Ovary (tissue), 9 donors: Measurements from ENCODE around the gene STK10. TPM values are rescaled to one million over a fixed set of nuclear protein-coding genes. Genes with fewer than 3 reads are reported as not detected.

Experiments
- DNase-seq, 5 donors: peaks; one replicate each; pipeline ENCODE4 v3.0.0-alpha.2; 2019 to 2020
- H3K27ac ChIP-seq, 2 donors: fragments of 200-600 bp; one replicate each; pipeline versions ENCODE4 v1.5.1 to v1.8.0; 2019 to 2022
- H3K27me3 ChIP-seq: fragments of 200-600 bp; one replicate; pipeline ENCODE4 v1.8.0; 2022
- H3K36me3 ChIP-seq: fragments of 200-600 bp; sonication (generic); one replicate; pipeline ENCODE4 v1.5.1; 2019
- H3K4me1 ChIP-seq: one replicate; pipeline ENCODE4 v1.8.1; 2013; ENCODE audit warnings: mild to moderate bottlenecking, moderate library complexity; ENCODE audit not compliant: insufficient read depth
- H3K4me3 ChIP-seq: fragments of 200-600 bp; sonication (generic); one replicate; pipeline ENCODE4 v1.5.1; 2017
- H3K9me3 ChIP-seq, 2 donors: fragments of 200-600 bp in 1 of 2; sonication (generic) in 1 of 2; one replicate each; pipeline versions ENCODE4 v1.5.1 to v1.8.1; 2013 to 2019; ENCODE audit warnings: mild to moderate bottlenecking in 1 of 2, moderate library complexity in 1 of 2
- EP300 ChIP-seq: sonication (generic); formaldehyde crosslinking; IDR thresholded peaks from one replicate; pipeline ENCODE4 v1.6.1; 2017; ENCODE audit warnings: antibody characterized with exemption
- POLR2A ChIP-seq: fragments of 450-650 bp; IDR thresholded peaks from one replicate; pipeline ENCODE4 v1.6.1; 2017; ENCODE audit warnings: antibody characterized with exemption, mild to moderate bottlenecking, moderate library complexity
- WGBS, 3 donors: extraction: QIAGEN DNeasy Blood & Tissue Kit in 1 of 3; methylation state at CpG; one replicate each; pipeline versions ENCODE4 v1.1.5 to v1.1.7; 2013 to 2017; 5-methylcytosine and 5-hydroxymethylcytosine counted together
- intact Hi-C, 4 donors: fragments of 100-400 bp; cut with DNase I; formaldehyde crosslinking; loops; one replicate each; pipeline versions ENCODE4 v1.11.0 to v1.15.1; 2022 to 2023
- polyA plus RNA-seq, 2 donors: library from polyadenylated mRNA; stranded (reverse); fragments of 200-250 nt in 1 of 2; fragments of 350-450 nt in 1 of 2; fragmentation: Illumina TruSeq in 1 of 2; extraction: RNeasy Lipid Tissue Mini Kit (QIAGEN cat#74804) in 1 of 2; gene quantifications; one replicate each; pipeline ENCODE4 v1.2.3, GENCODE V29; 2013 to 2014
- total RNA-seq, 7 donors: library from RNA; depleted of rRNA in 2 of 7; stranded (reverse); fragments of >200 nt in 2 of 7; fragmentation: NEBNext Ultra II Directional in 3 of 7; extraction: Animal tissue kit (Norgen Biotek cat#: 25700) in 3 of 7; gene quantifications; one replicate each; pipeline versions ENCODE4 v1.1.0 to v1.2.4, GENCODE V29; 2016 to 2023
- TF ChIP-seq, protein P1 (sequence below), 3 donors: fragments of 450-650 bp in 2 of 3; fragments of 200-600 bp in 1 of 3; IDR thresholded peaks; one replicate each; pipeline versions ENCODE4 v1.5.1 to v1.8.0; 2016 to 2022; ENCODE audit warnings: antibody characterized with exemption in 3 of 3, mild to moderate bottlenecking in 1 of 3
- donor health status: DM: no; HTN: no; CAD: no; lungs with moderate emphysema.
- donor health status: DM: no; HTN: no; CAD: no.
- donor health status: Bipolar disorder and iron deficiency.
- donor health status: DM: yes; HTN: yes; CAD: no.
- donor health status: DM: no; HTN: no; CAD: no.
- donor health status: DM: yes; HTN: yes; CAD: no.

STK10 gene
- total and polyA plus RNA-seq, 9 donors = 5.4 to 15.5 (median 10.0) TPM

DNA sequence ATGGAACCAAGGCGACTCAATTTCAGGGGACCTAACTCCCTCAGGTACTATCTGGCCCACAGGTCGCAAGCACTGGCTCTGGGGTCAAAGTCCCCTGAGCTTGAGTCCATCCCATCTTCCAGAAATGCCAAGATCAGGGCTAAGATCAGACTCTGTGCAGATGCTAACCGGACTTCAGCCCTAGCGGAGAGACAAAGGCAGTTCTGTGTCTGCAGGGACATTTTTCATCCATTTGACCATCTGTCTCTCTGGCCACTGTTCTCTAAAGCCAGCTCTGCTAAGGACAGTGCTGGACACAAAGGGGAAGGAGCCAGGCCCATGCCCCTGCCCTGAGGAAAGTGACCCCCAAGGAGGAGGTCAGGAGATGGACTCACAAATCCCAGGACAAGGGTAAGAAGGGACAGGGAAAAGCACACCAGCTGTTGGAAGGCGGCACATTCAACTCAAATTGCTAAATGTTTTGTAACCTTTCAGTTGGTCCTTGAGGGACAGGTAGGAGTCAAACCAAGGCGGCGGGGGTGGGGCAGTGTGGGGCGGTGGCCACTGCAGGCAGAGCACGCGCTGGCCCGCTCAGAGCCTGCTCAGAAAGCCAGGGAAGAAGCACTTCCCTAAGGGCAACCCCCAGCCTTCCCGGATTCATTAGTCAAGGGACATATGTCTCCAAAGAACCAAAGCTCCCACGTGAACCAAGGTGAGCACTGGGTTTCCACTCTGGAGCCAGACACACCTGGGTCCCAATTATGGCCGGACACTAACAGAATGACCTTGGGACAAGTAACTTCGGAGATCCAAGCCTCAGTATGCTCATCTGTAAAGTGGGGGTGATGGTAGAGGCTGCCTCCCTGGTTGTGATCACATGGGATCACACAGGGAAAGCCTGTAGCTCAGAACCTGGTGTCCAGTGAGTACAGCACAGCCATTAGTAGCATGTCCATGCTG lies 42.8 kb downstream of the STK10 start:
- intact Hi-C loops = no loop called here
- no peak overlapping the region for H3K4me3 ChIP-seq
- H3K27ac ChIP-seq = no peak overlapping the region
- no peaks in the 10 kb centered on the region for H3K4me1 ChIP-seq
- no peaks in the 10 kb centered on the region for H3K36me3 ChIP-seq
- no peaks in the 10 kb centered on the region for H3K9me3 ChIP-seq
- 92 to 95% (median 95%) methylated on average over 15 of the region's 15 CpGs for WGBS, 3 donors
- no peaks in the 10 kb centered on the region for H3K27me3 ChIP-seq
- TF ChIP-seq, protein P1, sequence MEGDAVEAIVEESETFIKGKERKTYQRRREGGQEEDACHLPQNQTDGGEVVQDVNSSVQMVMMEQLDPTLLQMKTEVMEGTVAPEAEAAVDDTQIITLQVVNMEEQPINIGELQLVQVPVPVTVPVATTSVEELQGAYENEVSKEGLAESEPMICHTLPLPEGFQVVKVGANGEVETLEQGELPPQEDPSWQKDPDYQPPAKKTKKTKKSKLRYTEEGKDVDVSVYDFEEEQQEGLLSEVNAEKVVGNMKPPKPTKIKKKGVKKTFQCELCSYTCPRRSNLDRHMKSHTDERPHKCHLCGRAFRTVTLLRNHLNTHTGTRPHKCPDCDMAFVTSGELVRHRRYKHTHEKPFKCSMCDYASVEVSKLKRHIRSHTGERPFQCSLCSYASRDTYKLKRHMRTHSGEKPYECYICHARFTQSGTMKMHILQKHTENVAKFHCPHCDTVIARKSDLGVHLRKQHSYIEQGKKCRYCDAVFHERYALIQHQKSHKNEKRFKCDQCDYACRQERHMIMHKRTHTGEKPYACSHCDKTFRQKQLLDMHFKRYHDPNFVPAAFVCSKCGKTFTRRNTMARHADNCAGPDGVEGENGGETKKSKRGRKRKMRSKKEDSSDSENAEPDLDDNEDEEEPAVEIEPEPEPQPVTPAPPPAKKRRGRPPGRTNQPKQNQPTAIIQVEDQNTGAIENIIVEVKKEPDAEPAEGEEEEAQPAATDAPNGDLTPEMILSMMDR (IDR thresholded peaks at IDR 0.05) = no peak
- TF ChIP-seq EP300 (no peak), POLR2A (no peak)
- DNase-seq = no peak

GRCh38 chr5:172144291-172144815 lies 43.7 kb downstream of the STK10 start:
- 44 to 64% (median 59%) methylated on average over 10 of the region's 10 CpGs for WGBS, 3 donors
- DNase-seq = no peak

DNA sequence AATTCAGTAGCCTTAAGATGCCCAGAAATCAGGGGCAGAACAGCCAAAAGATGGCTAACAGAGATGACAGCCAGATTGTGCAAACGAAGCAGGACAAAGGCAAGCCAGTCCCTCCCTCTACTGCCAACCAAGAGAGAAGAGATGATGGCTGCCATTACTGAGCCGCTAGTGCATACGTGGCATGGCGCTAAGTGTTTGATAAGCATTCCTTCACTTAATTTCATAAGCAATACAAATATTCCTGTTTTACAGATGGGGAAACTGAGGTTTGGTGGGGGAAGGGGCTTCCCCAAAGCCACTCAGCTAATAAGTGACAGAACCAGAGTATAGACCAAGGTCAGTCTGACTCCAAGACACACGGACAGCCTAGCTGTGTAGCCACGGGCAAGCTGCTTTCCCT lies 44.1 kb downstream of the STK10 start:
- no peaks in the 10 kb centered on the region for H3K36me3 ChIP-seq
- H3K4me3 ChIP-seq = no peak overlapping the region
- intact Hi-C loops = no loop called here
- peak in 1 of 5 donors; percentile 2 for DNase-seq
- no peaks in the 10 kb centered on the region for H3K4me1 ChIP-seq
- H3K27me3 ChIP-seq = no peaks in the 10 kb centered on the region
- TF ChIP-seq POLR2A (no peak), EP300 (no peak)
- TF ChIP-seq, protein P1 (IDR thresholded peaks at IDR 0.05) = no peak
- no peak overlapping the region for H3K27ac ChIP-seq
- H3K9me3 ChIP-seq = no peaks in the 10 kb centered on the region
- 87 to 89% (median 89%) methylated on average over 6 of the region's 6 CpGs for WGBS, 3 donors

More at GRCh38 chr5:172144291-172144815, 43.7 kb downstream of the STK10 start:
- Histone ChIP-seq H3K9me3 (no peaks in the 10 kb centered on the region), H3K4me1 (no peaks in the 10 kb centered on the region), H3K4me3 (no peak overlapping the region), H3K27me3 (no peaks in the 10 kb centered on the region), H3K36me3 (no peaks in the 10 kb centered on the region), H3K27ac (no peak overlapping the region)
- no peak for TF ChIP-seq POLR2A
- no peak for TF ChIP-seq EP300
- TF ChIP-seq, protein P1 (IDR thresholded peaks at IDR 0.05) = no peak
- intact Hi-C loops = no loop called here

GRCh38 chr5:172142709-172143215 lies 45.3 kb downstream of the STK10 start:
- no peak overlapping the region for H3K27ac ChIP-seq
- WGBS, 3 donors = 76 to 86% (median 84%) methylated on average over 5 of the region's 5 CpGs

More at GRCh38 chr5:172142709-172143215, 45.3 kb downstream of the STK10 start:
- DNase-seq = peak in 1 of 5 donors; percentile 2
- no peak overlapping the region for H3K4me3 ChIP-seq
- no peaks in the 10 kb centered on the region for H3K4me1 ChIP-seq
- no peaks in the 10 kb centered on the region for H3K36me3 ChIP-seq
- H3K27me3 ChIP-seq = no peaks in the 10 kb centered on the region
- intact Hi-C loops = no loop called here
- TF ChIP-seq EP300 (no peak), POLR2A (no peak)
- TF ChIP-seq, protein P1 (IDR thresholded peaks at IDR 0.05) = no peak
- no peaks in the 10 kb centered on the region for H3K9me3 ChIP-seq
